ENCODE data around the gene UQCRQ.

The UQCRQ gene

DNA sequence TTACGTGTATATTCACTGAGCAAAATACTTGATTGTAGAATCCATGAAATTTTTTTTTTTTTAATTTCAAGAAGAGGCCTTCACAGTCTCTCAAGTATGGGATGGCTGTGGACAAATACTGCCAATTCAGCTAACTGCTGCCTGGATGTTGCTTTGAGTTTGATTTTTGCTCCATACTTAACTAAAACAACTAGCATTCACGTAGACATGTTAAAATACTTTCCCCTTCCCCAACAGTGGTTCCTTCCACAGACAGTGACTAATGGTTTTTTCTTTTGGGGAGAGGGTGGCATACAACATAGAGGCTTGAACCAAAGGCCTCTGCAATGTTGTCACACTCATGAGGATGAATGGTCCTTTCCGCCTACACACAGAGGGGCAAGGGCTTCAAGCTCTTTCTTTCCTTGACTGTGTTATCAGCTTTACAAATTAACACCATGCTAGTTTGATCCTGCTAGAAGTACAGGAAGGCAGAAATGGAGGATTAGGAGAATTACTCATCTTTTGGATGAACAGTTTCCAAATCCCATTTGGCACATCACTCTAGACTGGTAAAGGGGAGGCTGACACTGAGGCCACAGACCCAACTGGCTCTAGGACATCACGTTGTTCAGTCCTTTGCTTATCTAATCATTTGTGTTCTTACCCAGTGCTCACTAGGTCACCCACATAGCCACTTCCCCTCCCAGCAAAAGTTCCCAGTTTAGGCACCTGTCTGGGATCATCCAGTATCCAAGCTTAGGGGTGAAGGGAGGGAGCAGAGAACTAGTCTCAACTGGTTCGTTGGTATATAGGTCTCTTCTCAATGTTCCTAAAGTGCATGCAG lies 5.2 kb downstream of the UQCRQ start:
- DNase-seq = no peak

DNA sequence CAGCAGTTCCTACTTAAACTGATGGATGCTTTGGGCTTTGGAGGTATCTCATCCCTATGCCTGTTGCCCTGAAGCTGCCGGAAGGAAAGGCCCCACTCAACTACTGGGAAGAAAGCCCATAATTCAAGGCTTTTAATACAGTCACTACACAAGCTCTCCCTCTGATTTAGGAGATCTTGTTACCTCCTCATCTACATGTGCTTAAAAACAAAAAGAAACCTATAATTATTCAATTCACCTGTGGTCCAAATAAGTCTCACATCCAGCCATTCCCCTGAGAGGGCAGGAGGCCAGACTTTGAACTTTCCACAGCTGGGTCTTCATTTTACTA lies 6.3 kb downstream of the UQCRQ start:
- no peak for DNase-seq

DNA sequence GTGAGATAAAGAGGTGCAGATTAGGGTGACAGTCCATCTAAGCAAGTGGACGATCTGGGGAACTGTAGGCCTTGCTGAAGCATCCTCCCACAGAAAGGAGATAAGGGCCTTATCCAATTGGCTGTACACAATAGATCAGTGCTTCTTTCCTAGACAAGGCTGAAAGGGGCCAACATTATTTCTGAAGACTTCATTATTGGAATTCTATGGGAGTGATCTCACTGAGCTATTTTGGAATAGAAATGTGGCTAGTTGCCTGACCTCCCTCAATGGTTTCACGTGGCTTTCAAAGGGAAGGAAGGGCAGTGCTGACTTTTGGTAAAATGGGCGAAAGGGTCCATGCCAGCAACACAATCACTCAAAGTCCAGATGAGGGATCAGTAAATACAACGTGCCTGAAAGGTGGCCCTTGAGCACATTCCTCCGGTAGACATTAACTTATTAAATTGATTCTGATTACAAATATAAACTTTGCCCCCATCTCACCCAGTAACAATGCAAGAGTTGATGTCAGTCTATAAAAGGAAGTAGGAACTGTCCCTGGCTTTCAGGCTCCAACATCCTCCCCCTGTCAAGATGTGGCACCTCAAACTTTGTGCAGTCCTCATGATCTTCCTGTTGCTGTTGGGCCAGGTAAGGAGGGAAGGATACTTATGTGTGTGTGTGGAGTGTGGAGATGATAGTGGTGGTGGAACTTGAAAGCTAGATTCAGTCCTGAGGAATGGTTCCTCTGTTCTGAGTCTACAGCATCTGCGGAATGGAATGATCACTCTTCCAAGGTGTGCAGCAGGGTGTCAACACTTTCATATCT lies 6.9 kb downstream of the UQCRQ start, which contains the start of gene LEAP2:
LEAP2 (plus strand) TSS at position 550 of the 811 bp plus-strand sequence; CDS start at position 577, 27 bp downstream.
- no peak for DNase-seq

DNA sequence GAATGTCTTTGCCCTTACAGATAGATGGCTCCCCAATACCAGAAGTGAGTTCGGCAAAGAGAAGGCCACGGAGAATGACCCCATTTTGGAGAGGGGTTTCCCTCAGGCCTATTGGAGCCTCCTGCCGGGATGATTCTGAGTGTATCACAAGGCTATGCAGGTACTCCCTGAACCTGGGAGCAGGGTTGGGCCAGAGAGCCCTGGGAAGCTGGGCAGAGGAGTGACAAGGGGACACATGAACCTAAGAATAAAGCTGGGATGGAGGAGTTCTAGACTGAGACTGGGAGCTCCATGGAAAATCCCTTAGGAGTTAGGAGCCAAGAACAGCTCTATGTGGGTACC lies 7.5 kb downstream of the UQCRQ start:
- no peak for DNase-seq

DNA sequence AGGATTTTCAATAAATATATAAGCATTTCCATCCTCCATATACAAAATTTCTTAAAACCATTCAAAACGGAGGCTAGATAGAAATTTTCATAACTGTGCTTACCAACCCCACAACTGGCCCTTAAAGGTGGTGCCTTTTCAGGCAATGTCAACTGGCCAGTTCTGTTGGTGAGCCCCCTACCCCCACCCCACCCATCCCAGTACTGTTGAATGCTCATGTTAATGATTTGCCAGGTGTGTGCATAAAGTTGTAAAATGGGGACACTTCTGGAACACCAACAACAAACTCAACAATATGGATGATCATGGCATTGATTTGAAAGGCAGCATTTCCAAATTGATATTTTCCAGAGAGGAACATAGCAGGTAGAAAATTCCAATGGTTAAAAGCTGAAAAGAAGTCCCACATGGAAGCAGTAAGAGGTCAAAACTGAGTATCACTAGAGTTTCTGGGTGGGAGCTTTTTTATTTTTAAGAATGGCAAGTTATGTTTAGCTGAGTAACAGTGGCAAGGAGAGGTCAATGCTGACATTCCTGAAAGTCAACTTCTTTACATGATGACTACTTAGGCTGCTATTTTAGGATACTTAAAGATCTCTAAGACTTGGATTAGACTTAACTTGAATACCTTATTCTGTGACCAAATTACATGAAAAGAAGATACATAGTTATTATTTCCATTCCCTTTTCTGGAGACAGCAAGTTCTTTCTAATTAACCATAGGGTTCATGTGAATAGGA lies 9.7 kb downstream of the UQCRQ start:
- DNase-seq = no peak

DNA sequence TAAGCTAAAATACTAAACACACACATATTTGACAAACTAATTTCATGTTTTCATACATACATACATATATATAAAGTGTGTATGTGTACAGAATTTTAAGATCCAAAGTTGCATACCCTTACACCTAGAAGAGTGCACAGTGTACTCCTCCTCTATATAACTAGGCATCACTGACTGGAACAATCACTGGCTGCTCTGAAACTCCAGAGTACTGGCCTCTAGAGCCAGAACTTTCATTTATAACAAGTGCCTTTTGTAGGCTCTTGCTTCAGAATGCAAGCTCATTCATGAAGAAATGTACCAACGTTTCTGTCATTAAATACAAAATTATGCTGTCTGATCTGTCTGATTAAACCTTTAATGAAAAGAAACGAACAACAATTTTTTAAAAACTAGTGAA lies 11.0 kb downstream of the UQCRQ start:
- no peak for DNase-seq

DNA sequence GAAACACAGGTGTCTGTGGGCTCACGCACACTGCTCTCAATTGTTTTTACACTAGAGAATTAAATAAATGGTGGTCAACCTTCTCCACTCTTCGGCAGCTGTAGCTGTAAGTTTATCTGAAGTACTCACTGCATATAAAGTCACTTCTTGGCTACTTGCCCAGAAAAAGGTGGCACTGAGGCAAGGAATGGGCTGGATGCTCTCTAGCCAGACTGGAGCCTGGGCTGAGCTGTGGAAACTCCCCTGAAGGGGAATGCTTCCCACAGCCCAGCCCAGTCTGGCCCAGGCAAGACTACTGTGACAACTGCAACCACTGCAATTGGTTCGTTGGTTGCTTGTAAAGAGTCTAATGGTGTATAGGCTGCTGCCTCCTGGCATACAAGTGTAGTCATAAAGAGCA lies 11.5 kb downstream of the UQCRQ start:
- no peak for DNase-seq

DNA sequence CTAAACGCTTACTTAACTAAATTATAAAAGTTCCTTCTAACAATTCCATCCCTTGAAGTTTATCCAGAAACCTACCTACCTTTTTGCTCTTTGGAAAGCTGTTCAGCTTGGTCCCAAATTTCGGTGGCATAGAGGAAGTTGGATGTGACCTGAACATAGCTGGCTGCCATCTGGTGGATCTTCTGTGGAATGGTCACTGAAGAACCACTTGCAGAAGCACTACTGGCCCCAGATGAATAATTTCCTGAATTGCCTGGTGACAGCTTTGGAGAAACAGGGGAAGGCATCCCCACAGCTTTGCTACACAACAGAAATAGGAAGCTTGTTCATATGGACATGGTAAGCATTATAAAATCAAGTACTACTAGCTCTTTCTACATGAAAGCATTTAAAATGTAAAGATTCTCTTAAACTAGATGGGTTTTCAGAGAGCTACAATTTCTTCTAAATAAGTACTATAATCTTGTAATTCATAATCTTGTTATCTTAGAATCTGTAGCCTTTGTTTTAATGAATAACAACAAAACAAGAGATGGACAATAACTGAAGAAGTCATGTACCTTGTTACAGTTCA lies 16.9 kb downstream of the UQCRQ start:
- DNase-seq = no peak

DNA sequence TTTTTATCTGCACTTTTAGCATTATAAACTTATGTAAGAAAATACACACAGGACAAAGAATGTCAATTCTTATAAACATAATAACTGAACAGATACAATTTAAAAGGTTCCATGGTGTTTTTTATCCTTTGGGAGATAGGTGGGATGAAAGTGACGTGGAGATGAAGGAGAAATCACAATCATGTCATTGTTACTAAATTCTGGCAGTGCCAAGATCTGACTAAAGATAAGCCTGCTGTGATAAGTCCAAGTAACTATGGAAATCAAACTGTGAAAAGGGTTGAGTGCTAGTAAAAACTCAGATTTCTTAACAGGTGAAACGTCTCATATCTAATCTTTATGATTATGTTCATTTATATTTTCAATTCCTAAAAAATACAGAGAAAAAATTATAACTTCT lies 18.1 kb downstream of the UQCRQ start:
- no peak for DNase-seq

DNA sequence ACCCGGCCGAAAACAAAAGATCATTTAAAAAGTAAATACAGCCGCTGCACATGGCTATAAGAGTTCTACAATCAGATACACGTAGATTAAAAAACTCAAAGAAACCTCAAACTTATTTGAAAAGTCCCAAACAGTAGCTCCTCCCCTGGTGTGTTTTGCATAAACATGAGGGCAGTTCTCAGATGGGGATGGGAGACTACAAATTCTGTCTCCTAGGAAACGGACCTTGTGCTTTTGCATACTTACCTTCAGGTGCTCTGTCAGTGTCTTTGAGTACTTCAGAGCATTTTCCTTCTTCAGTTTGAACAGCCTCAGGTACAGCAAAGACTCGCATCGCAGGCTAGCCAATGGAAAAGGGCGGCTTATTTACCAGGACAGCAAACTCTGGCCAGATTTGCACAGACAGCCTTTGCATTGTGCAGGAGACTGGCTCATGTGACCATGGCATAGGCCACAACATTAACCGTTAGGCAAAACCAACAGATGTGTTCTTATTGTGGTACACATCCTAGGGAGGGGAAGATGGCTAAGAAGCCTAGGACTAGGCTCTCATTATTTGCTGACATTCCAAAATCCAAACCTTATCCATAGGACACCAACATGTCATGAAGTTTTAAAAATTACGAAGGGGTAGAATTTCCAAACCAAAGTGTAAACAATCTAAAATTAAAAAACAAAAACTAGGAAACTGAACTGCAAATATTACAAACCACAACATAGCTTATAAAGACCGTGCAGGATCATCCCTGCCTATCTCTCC lies 19.8 kb downstream of the UQCRQ start:
- no peak for DNase-seq

DNA sequence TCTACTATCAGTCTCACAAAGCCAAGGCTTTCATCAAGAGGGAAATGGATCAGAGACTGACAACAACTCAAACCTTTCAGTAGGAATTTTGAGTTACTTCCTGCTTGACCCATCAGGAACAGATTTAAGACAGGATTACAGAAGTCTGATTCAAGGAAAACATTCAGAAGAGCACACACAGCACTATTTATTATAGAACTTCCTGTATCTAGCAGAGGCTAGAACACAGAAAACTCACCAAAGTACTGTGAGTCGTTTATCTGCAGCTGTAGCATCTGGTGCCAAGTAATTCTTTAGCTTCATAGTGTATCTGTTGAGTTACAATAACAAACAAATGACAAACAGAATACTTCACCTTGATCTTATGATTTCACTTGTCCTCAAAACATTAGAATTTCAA lies 20.8 kb downstream of the UQCRQ start:
- no peak for DNase-seq

DNA sequence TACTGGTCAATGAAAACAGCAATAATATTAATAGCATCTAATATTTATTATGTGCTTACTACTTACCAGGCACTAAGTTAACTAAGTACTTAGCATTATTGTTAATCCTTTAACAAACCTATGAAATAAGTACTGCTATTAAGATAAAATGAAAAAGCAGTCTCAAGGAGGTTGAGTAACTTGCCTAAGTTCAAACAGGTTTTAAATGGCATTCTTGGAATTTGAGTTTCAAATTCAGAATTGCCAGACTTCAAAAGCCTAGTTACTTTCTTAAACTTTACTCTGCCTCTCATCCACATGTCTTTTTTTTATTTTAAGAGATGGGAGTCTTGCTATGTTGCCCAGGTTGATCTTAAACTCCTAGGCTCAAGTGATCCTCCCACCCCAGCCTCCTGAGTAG lies 23.1 kb downstream of the UQCRQ start:
- no peak for DNase-seq

DNA sequence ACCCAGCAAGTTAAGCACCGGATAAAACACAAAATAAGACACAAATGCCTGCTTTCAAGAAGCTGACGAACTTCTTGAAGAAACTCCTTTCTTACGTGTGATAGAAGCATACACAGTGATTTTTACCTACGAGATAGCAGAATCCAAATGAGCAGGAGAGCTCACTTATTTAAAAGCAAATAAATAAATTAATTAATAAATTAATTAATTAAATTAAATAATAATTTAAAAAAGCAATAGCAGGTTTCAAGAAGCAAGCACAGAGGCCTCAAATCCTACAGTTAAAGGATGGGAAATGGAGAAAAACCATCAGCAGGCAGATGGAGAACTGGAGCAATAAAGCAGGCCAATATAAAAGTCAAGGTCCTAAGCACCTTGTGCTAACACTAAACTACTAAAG lies 24.4 kb downstream of the UQCRQ start:
- no peak for DNase-seq

DNA sequence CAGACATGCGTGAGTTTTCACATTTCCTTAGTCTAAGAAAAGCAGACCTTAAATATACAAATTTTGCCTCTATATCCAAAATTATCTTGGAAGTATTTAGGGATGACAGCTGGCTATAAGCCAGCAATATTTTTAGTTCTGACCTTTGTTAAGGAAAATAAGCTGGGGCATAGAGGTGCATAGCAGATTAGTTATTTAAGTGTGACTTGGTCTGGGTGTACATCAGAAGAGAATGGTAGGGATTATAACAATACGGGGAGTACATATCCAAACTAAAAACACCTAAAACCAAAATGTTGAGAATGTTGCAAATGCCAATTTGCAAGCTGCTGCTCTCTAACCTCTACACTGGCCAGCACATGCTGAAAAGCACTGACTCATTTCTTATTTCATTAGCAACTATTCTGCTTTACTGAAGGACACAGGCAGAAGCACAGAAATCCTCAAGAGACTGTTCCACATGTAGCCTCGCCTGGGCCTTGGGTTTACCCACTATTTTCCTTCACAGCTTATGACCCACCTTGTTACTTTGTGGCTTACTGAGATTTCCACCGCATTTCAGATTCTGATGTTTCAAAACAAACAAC lies 29.4 kb downstream of the UQCRQ start:
- DNase-seq = no peak

DNA sequence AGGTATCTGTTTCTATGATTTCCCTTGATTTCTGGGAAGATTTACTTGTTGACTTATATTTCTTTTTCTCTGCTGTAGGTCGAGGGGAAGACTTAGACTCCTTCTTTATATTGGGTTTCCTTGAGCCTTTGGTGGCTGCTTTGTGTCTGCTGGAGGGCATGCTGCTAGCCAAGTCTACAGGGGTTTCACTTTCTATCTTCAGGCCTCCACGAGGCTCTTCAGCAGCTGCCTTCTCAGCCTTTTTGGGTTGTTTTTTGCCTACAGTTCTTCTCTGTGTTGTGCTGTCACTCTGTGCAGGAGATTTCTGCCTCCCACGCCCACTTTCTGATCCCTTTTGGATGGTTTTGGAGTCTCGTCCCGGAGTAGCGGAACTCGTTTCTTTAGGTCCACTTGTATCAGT lies 30.2 kb downstream of the UQCRQ start:
- no peak for DNase-seq

DNA sequence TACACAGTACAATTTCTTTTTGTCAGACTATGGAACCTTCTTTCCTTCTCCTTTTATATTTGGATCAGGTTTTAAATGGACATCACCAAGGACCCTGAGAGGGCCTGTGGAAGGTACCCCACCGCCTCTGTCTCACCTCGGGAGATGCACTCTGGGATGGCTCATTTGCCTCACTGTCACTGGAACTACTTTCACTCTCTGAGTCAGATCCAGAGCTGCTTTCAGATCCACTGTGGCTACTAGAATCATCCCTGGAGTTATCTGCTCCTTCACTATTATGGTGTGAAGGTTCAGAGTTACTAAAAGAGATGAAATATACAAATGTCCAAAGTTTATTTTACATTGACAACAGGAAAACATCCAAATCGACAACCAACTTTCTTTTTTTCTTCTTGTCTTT lies 31.7 kb downstream of the UQCRQ start:
- DNase-seq = no peak

DNA sequence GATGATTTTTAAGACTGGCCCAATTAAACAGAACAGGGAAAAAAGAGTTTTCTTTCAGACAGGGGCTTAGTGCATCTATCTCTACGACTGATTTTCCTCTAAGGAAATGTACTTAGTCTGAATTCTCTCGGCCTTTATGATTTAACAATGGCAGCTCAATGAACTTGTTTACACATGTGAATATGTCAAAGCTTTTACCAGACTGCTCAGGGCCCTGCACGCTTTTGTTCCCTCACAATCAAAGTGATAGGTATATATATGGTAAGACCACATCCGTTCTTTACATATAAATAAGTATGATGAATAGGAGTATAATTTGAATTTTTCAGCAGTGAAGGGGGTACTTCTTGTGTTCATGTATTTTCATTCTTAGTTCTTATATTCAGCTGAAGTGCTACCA lies 34.6 kb downstream of the UQCRQ start:
- DNase-seq = no peak

DNA sequence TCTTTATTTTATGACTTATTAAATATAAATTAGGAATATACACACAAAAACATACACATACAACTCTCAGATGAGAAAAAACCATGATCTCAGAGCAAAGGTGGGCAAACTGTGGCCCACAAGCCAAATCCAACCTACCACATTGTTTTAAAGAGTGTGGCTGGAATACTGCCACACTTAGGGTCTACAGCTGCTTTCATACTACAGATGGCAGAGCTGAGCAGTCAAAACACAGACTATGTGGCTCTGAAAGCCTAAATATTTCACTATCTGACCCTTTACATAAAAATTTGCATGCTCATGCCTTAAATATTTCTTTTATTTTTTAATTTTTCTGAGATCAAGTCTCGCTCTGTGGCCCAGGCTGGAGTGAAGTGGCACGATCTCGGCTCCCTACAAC lies 35.3 kb downstream of the UQCRQ start:
- DNase-seq = no peak

DNA sequence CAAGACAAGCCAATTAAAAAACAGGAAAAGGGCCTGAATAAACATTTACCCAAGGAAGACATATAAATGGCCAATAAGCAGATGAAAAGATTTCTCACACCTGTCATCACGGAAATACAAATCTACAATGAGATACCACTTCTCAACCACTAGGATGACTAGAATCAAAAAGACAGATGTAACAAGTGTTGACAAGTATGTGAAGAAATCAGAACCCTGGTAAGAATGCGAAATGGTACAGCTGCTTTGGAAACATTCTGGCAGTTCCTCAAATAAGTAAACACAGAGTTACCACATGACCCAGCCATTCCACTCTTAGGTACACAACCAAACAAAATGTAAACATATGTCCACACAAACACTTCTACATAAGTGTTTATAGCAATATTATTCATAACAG lies 39.5 kb downstream of the UQCRQ start:
- DNase-seq = no peak

DNA sequence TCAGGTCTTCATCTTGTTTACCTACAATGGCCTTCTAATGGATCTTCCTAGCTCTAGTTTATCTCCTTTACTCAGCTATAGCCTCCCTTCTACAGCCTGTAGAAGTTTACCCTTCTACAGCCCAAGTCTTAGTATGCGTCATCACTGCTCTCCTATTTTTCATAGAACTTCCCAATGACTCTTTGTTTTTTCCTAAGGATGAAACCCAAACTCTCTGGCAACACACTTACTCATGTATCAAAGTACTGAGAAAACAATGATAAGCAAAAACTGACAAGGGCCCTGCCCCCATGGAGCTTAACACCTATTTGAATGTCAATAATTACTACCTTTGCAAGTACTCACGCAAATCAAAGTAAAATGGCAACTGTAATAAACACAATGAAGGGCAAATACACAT lies 40.7 kb downstream of the UQCRQ start:
- no peak for DNase-seq

DNA sequence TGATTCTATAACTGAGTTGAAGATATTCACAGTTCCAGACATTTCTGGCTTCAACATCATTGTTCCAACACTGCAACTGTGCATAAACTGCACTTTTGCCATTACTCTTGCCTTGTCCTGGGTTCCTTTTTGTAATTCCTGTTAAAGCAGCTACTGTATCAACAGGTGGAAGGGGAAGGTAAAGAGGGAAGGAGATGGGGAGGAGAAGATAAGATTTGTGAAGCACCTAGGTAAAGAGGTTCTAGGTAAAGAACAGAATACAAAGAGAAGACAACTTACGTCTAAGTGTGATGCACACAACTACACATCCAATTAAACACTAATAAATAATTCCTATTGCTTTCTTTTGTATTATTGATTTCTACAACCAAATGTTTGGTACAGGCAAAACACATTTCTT lies 43.3 kb downstream of the UQCRQ start:
- DNase-seq = no peak

DNA sequence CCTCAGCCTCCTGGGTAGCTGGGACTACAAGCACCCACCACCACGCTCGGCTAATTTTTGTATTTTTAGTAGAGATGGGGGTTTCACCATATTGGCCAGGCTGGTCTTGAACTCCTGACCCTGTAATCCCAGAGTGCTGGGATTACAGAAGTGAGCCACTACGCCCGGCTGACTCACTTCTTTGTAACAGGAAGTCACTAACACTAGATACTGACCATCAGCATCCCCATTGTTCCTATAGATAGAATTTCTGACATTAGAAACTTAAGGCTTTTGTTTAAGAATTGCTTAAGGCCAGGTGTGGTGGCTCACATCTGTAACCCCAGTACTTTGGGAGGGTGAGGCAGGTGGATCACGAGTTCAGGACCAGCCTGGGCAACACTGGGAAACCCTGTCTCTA lies 49.2 kb downstream of the UQCRQ start:
- no peak for DNase-seq
